Spinal cord (tissue), 10 donors: Measurements from ENCODE around the gene RYR1. TPM values are rescaled to one million over a fixed set of nuclear protein-coding genes. Genes with fewer than 3 reads are reported as not detected.

ENCODE experiments used
- DNase-seq, 6 donors: peaks; one replicate each; pipeline versions ENCODE4 v3.0.0 to v3.0.0-alpha.2; 2013 to 2015; ENCODE audit warnings: low spot score in 6 of 6, low read depth in 4 of 6
- H3K27ac ChIP-seq: one replicate; pipeline ENCODE4 v1.5.1; 2013; ENCODE audit warnings: low read depth, low read length, control low read depth
- H3K27me3 ChIP-seq: one replicate; pipeline ENCODE4 v1.6.1; 2013; ENCODE audit warnings: low read length; ENCODE audit not compliant: control insufficient read depth, insufficient read depth
- H3K36me3 ChIP-seq: one replicate; pipeline ENCODE4 v1.6.1; 2013; ENCODE audit warnings: low read length; ENCODE audit not compliant: control insufficient read depth, insufficient read depth
- H3K4me1 ChIP-seq: one replicate; pipeline ENCODE4 v1.6.1; 2013; ENCODE audit warnings: low read length; ENCODE audit not compliant: control insufficient read depth, insufficient read depth
- H3K4me3 ChIP-seq: one replicate; pipeline ENCODE4 v1.5.1; 2013; ENCODE audit warnings: low read depth, low read length, control low read depth
- H3K9me3 ChIP-seq: one replicate; pipeline ENCODE4 v1.6.1; 2013; ENCODE audit warnings: low read length; ENCODE audit not compliant: control insufficient read depth, insufficient read depth
- WGBS: methylation state at CpG from one replicate; pipeline ENCODE4 v1.1.5; 2013; ENCODE audit warnings: missing lambda C conversion rate; ENCODE audit not compliant: insufficient coverage; 5-methylcytosine and 5-hydroxymethylcytosine counted together
- polyA plus RNA-seq, 2 donors: library from polyadenylated mRNA; unstranded; fragments of 120-200 nt; gene quantifications; one replicate each; pipeline ENCODE4 v1.2.1, GENCODE V29; 2013; ENCODE audit not compliant: insufficient read length in 2 of 2
- total RNA-seq, 2 donors: library from RNA; depleted of rRNA in 1 of 2; stranded (reverse); fragments of 120-200 nt in 1 of 2; fragments of >200 nt in 1 of 2; gene quantifications; one replicate each; pipeline versions ENCODE4 v1.2.3 to v1.2.4, GENCODE V29; 2013 to 2014
- donor health status: healthy.

RYR1 gene
- total and polyA plus RNA-seq, 4 donors: 6.0 to 15.1 (median 10.5) TPM

DNA sequence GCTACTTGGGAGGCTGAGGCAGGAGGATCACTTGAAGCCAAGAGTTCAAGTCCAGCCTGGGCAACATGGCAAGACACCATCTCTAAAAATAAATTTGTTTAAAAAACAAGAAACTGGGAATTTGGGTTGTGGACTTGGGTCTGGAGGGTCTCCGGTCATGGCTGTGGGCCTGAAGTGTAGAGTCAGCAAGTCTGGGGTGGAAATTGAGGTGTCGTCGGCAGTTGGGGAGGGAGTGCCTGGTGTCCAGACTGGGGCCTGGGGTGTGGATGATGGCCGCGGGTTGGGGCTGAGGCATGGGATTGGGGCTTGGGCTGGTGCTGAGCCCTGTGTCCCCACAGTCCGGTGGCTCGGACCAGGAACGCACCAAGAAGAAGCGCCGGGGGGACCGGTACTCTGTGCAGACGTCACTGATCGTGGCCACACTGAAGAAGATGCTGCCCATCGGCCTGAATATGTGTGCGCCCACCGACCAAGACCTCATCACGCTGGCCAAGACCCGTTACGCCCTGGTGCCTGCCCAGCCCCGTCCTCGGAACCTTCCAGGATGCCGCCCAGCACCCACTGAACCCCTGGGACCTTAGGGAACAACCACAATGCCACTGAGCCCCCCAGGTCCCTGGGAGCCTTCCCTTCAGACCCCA lies 91.6 kb downstream of the RYR1 start:
- no peak for DNase-seq
- no peak overlapping the region for H3K4me3 ChIP-seq
- H3K27me3 ChIP-seq: no peaks in the 10 kb centered on the region
- H3K36me3 ChIP-seq: peaks cover 10% of the 10 kb centered on the region
- H3K4me1 ChIP-seq: no peaks in the 10 kb centered on the region
- H3K9me3 ChIP-seq: no peaks in the 10 kb centered on the region
- 97% methylated on average over 22 of the region's 22 CpGs for WGBS
- H3K27ac ChIP-seq: no peak overlapping the region

DNA sequence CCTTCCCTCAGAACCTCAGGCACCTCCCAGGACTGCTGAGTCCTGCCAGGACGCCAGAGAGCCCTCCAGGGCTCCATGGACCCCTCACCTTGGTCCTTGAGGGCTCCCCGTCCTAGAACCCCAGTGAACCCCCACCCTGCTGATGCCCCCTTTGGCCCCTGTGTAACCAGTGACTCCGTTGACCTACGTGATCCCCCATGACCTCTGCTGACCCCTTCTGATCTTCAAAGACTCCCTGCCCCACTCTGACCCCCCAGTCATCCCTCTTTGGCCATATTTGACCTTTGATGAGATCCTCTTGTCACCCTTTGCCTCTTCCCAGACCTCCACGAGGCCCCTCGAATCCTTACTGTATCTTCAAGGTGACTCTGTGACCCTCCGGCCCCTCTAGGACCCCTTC lies 92.9 kb downstream of the RYR1 start:
- H3K36me3 ChIP-seq: peaks cover 10% of the 10 kb centered on the region
- H3K9me3 ChIP-seq: no peaks in the 10 kb centered on the region
- 90% methylated on average over 6 of the region's 7 CpGs for WGBS
- H3K27ac ChIP-seq: no peak overlapping the region
- H3K4me1 ChIP-seq: no peaks in the 10 kb centered on the region
- DNase-seq: no peak
- no peak overlapping the region for H3K4me3 ChIP-seq
- no peaks in the 10 kb centered on the region for H3K27me3 ChIP-seq

DNA sequence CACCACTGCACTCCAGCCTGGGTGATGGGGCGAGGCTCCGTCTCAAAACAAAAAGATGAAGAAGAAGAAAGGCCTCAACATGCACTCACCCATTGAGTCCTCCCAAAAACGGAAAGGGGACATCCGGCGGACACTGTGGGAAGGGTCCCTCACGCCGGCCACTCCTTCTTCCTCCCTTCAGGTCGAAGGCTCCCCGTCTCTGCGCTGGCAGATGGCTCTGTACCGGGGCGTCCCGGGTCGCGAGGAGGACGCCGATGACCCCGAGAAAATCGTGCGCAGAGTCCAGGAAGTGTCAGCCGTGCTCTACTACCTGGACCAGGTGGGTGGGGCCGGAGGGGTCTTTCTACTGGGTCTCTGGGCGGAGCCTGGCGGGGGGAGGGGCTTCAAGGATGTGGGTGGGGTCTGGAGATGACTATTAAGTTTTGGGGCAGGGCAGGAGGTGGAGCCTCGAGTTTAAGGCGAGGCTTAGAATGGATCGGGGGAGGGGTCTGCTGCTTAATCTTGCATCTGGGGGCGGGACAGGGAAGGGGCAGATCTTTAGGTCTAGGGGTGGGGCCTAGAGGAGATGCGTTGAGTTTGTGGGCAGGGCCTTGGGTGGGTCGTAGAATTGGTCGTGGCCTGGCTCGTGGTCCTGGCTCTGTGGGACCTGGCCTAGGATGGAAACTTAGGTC lies 94.1 kb downstream of the RYR1 start:
- Histone ChIP-seq H3K36me3 (peaks cover 10% of the 10 kb centered on the region), H3K4me1 (no peaks in the 10 kb centered on the region), H3K27me3 (no peaks in the 10 kb centered on the region), H3K9me3 (no peaks in the 10 kb centered on the region), H3K4me3 (no peak overlapping the region), H3K27ac (no peak overlapping the region)
- DNase-seq: no peak
- 52% methylated on average over 32 of the region's 32 CpGs for WGBS

DNA sequence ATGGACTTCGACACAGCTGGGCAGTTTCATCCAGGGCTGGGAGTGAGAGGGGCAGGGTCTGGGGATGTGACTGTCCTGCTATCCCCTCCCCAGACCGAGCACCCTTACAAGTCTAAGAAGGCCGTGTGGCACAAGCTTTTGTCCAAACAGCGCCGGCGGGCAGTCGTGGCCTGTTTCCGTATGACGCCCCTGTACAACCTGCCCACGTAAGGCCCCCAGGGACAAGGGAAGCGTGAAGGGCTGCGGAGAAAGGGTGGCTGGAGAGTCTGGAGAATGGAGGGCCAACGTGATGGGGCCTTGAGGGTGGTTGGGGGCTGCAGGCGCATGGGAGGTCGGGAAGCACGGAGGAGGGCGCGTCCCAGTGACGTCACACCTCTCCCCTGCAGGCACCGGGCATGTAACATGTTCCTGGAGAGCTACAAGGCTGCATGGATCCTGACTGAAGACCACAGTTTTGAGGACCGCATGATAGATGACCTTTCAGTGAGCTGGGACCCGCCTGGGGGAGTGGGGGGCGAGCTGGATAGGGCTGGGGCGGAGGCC lies 94.8 kb downstream of the RYR1 start:
- Histone ChIP-seq H3K9me3 (no peaks in the 10 kb centered on the region), H3K4me3 (no peak overlapping the region), H3K4me1 (no peaks in the 10 kb centered on the region), H3K27ac (no peak overlapping the region), H3K36me3 (peaks cover 6% of the 10 kb centered on the region), H3K27me3 (no peaks in the 10 kb centered on the region)
- WGBS: 81% methylated on average over 23 of the region's 24 CpGs
- DNase-seq: no peak

DNA sequence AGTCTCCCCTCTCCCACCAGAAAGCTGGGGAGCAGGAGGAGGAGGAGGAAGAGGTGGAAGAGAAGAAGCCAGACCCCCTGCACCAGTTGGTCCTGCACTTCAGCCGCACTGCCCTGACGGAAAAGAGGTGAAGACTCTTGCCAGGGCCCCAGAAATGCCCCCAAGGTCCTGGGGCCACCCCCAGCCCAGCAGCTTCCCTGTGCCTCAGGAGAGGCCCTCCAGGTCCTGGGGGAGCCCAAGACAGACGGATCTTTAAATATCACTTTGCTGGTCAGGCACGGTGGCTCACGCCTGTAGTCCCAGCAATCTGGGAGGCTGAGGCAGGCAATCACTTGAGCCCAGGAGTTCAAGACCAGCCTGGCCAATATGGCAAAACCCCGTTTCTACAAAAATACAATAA lies 95.4 kb downstream of the RYR1 start:
- WGBS: 89% methylated on average over 3 of the region's 6 CpGs
- Histone ChIP-seq H3K27me3 (no peaks in the 10 kb centered on the region), H3K4me3 (no peak overlapping the region), H3K36me3 (peaks cover 5% of the 10 kb centered on the region), H3K4me1 (no peaks in the 10 kb centered on the region), H3K9me3 (no peaks in the 10 kb centered on the region), H3K27ac (no peak overlapping the region)
- DNase-seq: no peak

DNA sequence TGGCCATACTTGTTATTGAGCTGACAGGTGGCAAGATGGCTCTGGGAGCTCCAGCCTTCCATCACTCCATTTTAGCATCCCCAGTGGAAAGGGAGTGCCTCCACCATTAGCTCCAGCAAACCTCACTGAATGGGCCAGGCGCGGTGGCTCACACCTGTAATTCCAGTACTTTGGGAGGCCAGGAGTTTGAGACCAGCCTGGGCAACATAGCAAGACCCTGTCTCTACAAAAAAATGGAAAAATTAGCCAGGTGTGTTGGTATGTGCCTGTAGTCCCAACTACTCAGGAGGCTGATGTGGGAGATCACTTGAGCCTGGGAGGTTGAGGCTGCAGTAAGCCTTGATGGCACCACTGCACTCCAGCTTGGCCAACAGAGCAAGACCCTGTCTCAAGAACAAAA lies 98.0 kb downstream of the RYR1 start:
- Histone ChIP-seq H3K4me3 (no peak overlapping the region), H3K4me1 (no peaks in the 10 kb centered on the region), H3K36me3 (peaks cover 2% of the 10 kb centered on the region), H3K27ac (no peak overlapping the region), H3K27me3 (no peaks in the 10 kb centered on the region), H3K9me3 (peaks cover 4% of the 10 kb centered on the region)
- no peak for DNase-seq
- WGBS: 100% methylated on average over 1 of the region's 2 CpGs

DNA sequence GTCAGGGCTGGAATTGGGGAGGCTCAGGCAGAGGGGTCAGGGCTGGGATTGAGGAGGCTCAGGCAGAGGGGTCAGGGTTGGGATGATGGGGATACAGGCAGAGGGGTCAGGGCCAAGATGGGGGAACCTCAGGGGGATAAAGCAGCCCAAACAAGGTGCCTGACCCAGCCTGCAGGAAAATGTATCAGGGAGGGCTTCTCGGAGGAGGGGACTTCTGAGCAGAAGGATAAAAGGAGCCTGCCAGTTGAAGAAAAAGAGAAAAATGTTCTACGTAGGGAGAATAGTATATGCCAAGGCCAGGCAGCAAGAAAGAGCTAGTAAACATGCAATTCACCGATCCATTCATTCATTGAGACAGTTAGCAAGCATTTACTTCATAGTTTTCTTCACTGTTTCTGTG lies 99.4 kb downstream of the RYR1 start:
- DNase-seq: no peak

DNA sequence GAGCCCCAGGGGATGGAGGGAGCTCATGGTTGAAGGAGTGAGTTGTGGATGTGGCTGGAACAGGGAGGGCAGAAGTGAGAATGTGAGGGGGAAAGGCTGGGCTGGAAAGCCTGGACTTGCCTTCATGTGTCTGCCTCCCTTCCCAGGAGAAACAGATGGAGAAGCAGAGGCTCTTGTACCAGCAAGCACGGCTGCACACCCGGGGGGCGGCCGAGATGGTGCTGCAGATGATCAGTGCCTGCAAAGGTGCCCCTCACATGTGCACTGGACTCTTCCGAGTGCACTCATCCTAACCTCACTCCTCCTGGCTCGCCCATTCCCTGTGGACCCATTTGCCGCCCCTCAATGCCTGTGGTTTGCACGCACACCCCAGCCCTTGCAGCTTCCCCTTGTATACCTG lies 101.1 kb downstream of the RYR1 start:
- Histone ChIP-seq H3K9me3 (peaks cover 4% of the 10 kb centered on the region), H3K4me1 (peaks cover 8% of the 10 kb centered on the region), H3K4me3 (no peak overlapping the region), H3K27me3 (no peaks in the 10 kb centered on the region), H3K27ac (no peak overlapping the region), H3K36me3 (peaks cover 5% of the 10 kb centered on the region)
- WGBS: 97% methylated on average over 8 of the region's 8 CpGs
- no peak for DNase-seq

More for the DNA sequence above, 99.4 kb downstream of the RYR1 start:
- Histone ChIP-seq H3K4me1 (peaks cover 1% of the 10 kb centered on the region), H3K27me3 (no peaks in the 10 kb centered on the region), H3K4me3 (no peak overlapping the region), H3K27ac (no peak overlapping the region), H3K9me3 (peaks cover 4% of the 10 kb centered on the region), H3K36me3 (peaks cover 5% of the 10 kb centered on the region)
- 100% methylated on average over 1 of the region's 3 CpGs for WGBS

DNA sequence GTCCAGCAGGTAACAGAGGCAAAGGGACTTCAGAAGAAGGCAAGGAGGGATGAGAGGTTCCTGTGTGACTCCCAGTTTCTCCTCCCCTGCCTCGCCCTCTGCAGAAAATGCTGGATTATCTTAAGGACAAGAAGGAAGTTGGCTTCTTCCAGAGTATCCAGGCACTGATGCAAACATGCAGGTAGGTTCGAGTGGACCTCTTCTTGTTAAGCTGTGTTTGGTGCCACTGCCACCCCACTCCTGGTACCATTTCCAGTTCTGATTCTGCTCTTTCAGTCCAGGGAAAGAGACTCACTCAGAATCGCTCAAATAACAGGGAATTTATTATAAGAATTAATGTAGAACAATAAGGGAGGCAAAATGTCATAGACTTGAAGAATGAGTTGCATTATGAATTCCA lies 101.7 kb downstream of the RYR1 start:
- WGBS: 88% methylated on average over 1 of the region's 3 CpGs
- Histone ChIP-seq H3K4me1 (peaks cover 8% of the 10 kb centered on the region), H3K9me3 (peaks cover 4% of the 10 kb centered on the region), H3K27ac (no peak overlapping the region), H3K36me3 (peaks cover 5% of the 10 kb centered on the region), H3K27me3 (no peaks in the 10 kb centered on the region), H3K4me3 (no peak overlapping the region)
- DNase-seq: no peak
